ENCODE data around the gene MAN1B1.
"Not testable (repeated sequence)": the region's sequence is repeated elsewhere in the genome, so short reads cannot be mapped to it uniquely, and the experiment has no call there.

GRCh38 chr9:137118092-137118603 lies 31.4 kb downstream of the MAN1B1 start:
- not testable (repeated sequence) for TF ChIP-seq CTCF (IDR thresholded peaks at IDR 0.05); POLR2A (IDR thresholded peaks at IDR 0.05; ENCODE audit: low read length); PHF8 (IDR thresholded peaks at IDR 0.05; ENCODE audit: borderline replicate concordance, low read depth); HOXA7 (CRISPR knock-in tag; IDR thresholded peaks at IDR 0.05); SMC3 (IDR thresholded peaks at IDR 0.05); MAX (IDR thresholded peaks at IDR 0.05)
